Measurements from ENCODE around the gene POU3F3.

DNA sequence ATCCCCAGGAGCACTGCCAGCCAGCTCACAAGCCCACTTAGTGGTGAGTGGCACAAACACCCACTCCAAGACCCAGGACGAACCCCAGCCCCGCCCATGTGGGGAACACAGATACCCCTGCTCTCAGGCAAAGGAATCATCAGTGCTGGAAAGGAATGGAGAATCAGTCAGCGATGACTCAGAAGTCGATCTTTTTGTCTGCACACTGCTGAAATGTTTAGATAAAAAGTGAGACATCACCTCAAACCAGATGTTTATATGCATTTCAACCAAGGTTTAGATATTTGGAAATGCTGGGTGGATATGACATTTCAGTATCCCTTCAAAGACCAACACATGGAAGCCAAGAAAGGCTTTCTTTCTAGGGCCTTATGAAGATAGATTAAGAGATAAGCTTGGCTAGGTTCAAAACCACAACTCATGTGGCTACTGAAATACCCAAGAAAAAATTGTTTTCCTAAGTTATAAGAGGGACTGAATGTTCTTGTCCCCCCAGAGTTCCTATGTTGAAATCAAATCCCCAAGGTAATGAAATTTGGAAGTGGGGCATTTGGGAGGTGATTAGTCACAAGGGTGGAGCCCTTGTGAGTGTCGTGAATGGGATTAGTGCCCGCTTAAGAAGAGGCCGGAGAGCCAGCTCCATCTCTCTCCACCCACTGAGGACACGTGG is 43.7 kb downstream of the POU3F3 start:
- TF ChIP-seq CTCF (IDR thresholded peaks at IDR 0.05) (no peak), ZFX (IDR thresholded peaks at IDR 0.05; ENCODE audit: borderline replicate concordance) (no peak)
